Stimulated activated naive CD4-positive, alpha-beta T cell (primary cell): ENCODE data around the gene TNFAIP2.

Source experiments
- DNase-seq, 6 experiments: peaks; one replicate each; lab custom pipeline; 2025; lab: John Stamatoyannopoulos, UW

The TNFAIP2 gene

DNA sequence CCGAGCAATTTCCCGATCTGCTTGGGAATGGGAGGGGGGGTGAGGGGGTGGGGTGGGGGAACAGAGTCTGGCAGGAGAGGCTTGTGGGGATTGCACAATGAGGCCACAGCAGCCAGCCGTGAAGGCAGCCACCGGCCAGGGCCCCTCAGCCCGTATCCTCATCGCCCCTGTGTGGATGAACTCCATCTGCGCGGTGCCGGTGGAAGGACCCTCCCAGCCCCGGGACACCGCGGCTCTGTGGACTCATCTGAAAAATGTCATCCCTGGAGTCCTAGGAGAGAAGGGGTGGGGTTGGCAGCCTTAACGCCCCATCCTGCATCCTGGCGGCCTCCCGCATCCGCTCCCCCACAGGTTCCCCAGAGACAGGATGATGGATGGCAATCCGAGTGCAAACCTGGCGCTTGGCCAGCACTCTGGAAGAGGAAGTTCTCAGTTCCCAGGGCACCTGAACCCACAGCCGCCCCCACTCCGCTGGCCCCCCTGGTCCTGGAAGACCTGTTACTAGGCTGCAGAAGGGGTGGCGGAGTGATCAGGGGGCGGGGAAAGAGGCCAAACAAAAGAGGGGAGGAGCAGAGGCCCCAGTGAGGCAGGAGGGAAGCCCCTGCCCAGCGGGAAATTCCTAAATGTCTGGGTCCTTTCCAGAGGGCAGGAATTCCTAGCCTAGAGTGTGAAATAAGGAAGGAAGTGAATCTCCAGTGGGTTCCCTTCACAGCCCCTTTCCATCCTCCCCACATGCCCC is 1.2 kb upstream of the TNFAIP2 start:
- no peak for DNase-seq

GRCh38 chr14:103122585-103122946 is 695 bp upstream of the TNFAIP2 start:
- DNase-seq: no peak

GRCh38 chr14:103123634-103124500 is 606 bp downstream of the TNFAIP2 start:
- no peak for DNase-seq

DNA sequence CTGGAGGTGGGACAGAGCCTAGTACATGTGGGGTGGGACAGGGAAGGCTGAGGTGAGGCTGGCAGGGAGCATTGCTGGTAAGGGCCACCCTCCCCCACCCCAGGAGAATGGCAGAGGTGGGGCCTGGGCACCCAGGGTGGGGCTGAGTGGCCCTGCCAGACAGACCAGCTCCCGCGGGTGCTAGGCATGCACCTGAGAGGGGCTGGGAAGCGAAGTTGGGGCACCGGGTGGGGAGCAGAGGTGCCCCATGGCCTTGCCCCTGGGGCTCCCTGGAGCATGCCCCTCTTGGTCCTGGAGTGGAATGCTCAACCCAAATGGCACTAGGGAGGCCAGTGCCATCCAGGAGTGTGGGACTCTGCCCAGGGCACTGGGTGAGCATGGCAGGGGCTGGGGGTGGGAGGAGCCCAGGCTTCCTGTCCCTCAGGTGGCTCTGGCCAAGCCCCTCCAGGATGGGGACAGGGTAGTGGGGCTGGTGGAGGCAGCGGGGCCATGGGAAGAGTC is 1.3 kb downstream of the TNFAIP2 start:
- no peak for DNase-seq

GRCh38 chr14:103125098-103126070 is 2.1 kb downstream of the TNFAIP2 start:
- no peak for DNase-seq

GRCh38 chr14:103126088-103126872 is 3.0 kb downstream of the TNFAIP2 start:
- DNase-seq: no peak

- no peak for DNase-seq
These were observed 3.6 kb downstream of the TNFAIP2 start for GRCh38 chr14:103126873-103127304.

DNA sequence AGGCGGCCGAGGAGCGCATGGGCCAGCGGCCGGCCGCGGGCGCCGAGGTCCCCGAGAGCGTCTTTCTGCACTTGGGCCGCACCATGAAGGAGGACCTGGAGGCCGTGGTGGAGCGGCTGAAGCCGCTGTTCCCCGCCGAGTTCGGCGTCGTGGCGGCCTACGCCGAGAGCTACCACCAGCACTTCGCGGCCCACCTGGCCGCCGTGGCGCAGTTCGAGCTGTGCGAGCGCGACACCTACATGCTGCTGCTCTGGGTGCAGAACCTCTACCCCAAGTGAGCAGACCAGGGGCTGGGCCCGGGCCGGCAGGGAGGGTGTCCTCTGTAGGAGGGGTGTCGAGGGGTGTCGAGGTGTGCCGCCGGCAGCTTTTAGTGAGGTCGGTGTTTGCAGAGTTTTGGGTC is 4.1 kb downstream of the TNFAIP2 start:
- no peak for DNase-seq

DNA sequence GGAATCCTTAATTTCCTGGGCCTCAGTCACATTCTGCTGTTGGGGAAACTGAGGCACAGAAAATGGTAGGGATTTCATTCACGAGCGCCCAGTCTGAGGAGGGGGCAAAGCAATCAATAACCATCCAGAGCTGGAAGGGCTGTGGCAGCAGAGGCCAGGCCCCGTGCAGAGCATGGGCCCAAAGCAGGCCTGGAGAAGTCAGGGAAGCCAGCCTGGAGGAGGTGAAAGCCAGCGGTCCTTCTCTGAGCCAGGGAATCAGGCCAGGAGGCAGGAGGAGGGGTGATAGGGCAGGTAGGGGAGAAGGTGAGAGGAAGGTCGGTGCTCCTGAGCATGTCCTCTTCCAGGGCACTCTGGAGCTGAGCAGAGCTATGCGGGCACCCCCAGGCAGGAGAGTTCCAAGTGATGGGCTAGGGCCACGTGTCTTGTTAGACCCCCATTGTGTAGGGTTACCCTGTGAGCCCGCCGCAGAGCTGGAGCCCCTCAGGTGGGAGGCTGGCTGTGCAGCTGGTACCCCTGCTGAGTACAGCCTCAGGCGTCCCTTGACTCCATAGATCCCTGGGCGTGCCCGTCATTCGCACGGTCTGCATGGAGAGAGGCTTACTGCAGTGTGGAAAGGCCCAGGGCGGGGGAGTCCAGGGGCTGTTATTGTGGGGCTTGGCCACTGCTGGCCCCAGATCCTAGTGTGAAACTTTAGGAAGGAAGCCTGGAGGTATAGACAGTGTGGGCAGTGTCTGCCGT is 4.8 kb downstream of the TNFAIP2 start:
- DNase-seq: no peak

- no peak for DNase-seq
These were observed 5.5 kb downstream of the TNFAIP2 start for GRCh38 chr14:103128631-103129300.

- DNase-seq: no peak
These were observed 6.2 kb downstream of the TNFAIP2 start for GRCh38 chr14:103129301-103130016.

DNA sequence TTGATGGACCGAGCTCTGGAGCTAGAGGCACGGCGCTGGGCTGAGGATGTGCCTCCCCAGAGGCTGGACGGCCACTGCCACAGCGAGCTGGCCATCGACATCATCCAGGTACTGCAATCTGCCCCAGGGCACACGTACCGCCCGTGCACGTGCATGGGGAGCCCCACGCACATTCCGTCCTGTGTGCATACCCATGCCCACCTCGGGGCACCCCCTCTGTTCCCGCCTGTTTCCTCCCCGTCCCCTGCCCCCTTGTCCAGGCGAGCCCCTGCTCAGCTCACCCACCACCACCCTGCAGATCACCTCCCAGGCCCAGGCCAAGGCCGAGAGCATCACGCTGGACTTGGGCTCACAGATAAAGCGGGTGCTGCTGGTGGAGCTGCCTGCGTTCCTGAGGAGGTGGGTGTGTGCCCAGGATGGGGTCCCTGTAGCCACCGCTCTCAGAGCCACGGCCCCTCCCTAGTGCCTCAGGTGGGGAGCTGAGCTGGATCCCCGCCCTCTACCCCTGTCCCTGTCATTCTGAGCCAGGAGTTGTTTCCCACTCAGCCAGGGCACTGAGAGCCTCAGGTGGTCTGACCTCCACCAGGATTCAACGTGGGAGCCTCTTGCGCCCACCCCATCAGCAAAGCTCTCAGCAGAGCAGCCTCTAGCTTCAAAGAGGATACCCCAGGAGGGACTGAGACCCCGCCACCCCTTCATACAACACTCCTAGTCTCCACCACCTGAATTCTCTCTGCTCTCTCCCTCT is 6.9 kb downstream of the TNFAIP2 start:
- DNase-seq: no peak

DNA sequence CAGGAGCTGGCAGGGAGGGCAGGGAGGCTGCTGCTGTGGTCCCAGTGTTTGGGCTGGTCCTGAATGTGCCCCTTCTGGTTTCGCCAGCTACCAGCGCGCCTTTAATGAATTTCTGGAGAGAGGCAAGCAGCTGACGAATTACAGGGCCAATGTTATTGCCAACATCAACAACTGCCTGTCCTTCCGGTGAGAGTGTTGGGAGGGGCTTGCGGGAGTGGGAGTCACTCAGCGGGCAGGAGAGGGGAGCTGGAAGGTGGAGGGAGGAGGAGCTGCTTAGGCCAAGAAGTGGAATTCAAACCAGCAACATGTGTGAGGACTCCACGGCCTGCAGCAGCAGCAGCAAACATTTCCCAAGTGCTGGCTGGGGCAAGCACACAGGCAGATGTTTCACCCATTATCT is 7.7 kb downstream of the TNFAIP2 start:
- no peak for DNase-seq

DNA sequence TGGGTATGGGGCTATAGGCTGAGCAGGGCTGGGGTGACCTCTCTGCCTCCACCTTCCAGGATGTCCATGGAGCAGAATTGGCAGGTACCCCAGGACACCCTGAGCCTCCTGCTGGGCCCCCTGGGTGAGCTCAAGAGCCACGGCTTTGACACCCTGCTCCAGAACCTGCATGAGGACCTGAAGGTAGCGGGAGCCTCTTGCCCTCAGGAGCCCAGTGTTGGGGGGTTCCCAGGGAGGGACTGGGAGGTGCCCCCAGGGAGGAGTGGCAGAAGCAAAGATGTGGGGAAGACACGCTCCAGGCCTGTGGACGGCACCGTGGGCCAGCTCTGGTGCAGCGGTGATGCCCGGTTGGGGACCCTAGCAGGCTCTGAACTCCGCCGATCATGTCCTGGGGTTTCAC is 8.3 kb downstream of the TNFAIP2 start:
- no peak for DNase-seq

- no peak for DNase-seq
These were observed 9.3 kb downstream of the TNFAIP2 start for GRCh38 chr14:103132381-103133209.

DNA sequence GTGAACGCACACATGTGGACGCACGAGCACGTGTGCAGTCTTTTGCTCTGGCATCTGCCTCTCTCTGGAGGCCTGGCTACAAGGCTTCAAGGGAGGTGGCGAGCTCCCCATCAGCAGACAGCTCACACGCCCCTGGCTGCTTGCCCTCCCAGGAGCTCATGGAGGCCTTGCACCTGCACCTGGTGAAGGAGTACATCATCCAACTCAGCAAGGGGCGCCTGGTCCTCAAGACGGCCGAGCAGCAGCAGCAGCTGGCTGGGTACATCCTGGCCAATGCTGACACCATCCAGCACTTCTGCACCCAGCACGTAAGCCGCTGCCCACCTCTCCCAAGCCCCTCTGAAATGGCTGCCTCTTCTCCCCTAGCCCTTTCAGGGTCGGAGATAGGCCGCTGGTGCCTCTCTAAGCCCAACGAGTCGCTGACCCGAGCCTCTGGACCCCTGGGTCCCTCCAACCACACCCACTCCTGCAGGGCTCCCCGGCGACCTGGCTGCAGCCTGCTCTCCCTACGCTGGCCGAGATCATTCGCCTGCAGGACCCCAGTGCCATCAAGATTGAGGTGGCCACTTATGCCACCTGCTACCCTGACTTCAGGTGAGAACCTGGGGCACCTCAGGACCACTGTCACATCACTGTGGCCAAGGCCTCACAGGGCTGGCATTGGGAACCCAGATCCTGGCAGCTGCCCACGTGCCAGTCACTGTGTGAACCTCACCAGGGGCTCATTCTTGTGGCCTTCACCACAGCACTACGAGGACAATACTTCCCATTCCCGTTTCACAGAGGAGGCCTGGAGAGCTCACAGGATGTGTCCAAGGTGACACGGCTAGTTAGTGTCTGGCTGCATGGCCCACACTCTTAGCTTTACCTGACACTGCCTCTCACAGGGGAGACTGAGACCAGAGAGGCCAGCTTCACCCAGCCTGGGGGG is 10.2 kb downstream of the TNFAIP2 start:
- DNase-seq: no peak
